Stimulated activated CD8-positive, alpha-beta memory T cell treated with anti-CD3 and anti-CD28 coated beads, Interleukin-12 subunit alpha, Interleukin-12 subunit beta, amount 100 ng/mL, for 4 hours (primary cell): Measurements from ENCODE around the gene VASH1.
"Not testable (repeated sequence)": the region's sequence is repeated elsewhere in the genome, so short reads cannot be mapped to it uniquely, and the experiment has no call there.

Experiments used
- DNase-seq: peaks from one replicate; pipeline ENCODE4 v3.0.0-alpha.2; 2020; ENCODE audit warnings: low read depth

Gene VASH1

DNA sequence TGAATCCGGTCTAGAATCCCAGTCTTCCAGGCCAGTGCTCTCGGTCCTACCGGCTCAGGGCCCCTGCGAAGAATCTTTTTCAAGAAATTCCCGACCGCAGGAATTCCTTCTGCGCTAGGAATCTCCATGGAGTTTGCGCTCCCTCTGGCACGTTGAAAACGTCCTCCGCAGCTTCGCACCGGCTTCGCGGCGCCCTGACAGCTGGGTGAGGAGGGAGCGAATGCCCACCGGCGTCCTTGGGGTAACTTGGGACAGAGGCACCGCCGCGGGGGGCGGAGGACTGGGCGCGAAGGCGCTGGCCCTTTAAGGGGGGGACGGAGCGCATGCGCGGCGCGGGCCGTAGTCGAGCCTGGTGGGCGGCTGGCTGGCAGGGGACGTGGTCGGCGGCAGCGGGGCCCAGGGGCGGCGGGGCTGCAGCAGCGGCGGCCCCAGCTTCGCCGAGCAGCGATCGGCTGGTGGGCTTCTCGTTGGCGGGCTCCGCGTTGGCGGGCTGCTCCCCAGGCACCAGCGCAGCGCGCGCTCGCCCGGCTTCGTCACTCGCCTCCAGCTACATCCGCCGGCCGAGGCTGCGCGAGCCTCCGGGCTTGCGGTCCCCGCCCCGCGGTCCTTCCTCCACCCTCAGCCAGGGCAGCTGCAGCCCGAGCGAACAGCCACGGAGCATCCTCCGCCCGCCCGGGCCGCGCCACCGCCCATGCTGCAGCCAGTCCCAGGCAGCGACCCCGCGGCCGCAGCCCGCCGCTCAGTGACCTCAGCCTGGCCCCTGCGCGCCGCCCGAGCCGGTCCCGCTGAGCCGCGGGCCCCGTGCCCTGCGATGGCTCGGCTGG is at the start of gene VASH1:
TSS of gene VASH1 (plus strand) at position 333 of the 824 bp plus-strand sequence. CDS start 1,354 bp downstream, outside the sequence.
- DNase-seq: peak; percentile 49

DNA sequence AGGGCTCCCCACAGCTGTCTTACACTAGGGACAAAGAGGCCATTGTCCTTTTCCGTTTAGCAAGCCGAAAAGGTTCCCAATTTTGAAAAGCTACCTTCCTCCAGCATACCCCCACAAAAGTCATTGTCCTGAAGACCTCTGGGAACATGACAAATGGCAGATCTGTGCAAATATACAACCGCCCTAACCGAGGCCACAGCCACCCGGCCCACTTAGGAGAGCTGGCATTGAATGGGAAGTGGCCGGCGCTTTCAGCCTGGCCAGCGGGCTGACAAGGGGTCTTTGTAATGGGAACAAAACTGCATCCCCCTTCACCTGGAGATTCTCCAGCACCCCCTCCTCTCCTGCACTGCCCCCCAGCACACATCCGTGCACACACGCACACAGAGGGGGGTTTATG is 48.1 kb upstream of the VASH1 start:
- DNase-seq: no peak

DNA sequence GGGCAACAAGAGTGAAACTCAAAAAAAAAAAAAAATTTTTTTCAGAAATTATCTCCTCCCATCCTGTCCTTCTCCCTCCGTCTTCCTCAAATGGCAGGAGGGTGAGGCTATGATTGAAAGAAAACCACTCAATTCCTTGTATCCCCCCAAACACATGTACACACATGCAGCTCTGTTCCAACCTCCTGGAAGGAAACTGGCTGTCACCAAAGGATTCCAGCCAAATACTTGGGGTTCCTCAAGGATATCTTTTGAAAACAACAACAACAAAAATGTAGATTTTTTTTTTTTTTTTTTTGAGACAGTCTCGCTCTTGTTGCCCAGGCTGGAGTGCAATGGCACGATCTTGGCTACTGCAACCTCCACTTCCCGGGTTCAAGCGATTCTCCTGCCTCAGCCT is 46.8 kb upstream of the VASH1 start:
- DNase-seq: no peak

DNA sequence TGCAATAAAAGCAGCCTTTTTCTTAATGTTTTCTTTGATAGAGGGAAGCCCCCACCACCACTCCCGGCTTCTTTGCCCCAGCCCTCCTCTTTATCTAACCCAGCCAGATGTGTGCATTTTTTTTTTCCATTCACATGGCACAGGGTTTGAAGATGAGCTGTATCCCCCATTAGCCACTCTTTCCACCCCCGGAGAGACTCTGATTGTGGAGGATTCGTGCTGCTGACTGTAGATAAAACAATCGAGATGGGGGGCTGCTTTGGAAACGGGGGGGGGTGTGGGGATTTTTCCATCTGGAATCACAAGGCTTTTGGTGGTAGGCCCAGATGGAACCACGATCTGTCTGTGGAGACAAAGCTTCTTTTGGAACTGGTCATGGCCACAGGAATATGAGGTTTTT is 46.2 kb upstream of the VASH1 start:
- DNase-seq: no peak

DNA sequence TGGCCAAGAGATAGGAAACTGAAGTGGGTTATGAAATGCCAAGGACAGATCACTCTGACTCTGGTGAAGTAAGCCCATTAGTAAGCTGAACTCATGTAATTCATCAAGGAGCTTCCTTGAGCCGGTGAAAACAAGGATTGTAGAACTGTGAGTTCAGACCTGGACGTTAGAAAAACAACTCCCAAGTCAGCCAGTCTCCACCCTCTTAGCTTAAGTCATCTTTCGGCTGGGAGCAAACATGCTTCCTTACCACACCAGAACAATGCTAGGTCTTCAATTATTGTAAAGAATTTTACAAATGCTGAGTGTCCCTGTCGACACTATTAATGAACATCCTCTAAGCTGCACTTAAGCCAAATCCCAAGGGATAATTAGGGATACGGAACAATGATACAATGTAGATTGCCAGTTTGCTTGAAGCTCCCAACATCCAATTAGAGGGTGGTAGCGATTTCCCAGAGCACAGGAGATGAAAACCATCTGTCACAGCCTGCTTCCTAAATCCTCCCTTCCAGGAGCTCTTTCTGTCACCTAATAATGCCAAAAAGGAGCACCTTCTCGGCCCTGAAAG is 45.7 kb upstream of the VASH1 start:
- DNase-seq: no peak

DNA sequence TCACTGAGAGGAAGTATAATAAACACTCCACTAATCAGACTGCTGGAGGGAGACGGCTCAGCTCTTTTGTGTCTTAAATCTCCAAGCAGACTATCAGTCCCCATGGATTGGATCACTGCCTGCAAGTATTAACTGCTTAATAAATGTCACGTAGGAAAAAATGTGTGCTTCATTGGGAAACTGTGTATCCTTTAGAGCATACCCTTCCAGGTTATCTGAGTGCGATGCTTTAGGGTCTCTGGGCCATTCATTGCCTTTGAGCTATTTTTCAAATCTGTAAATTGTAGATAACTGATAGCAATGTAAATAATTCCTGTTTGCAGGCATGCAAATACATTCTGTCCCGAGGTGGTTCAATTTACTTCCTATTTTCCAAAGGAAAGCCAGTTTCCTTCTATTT is 45.0 kb upstream of the VASH1 start:
- DNase-seq: no peak

DNA sequence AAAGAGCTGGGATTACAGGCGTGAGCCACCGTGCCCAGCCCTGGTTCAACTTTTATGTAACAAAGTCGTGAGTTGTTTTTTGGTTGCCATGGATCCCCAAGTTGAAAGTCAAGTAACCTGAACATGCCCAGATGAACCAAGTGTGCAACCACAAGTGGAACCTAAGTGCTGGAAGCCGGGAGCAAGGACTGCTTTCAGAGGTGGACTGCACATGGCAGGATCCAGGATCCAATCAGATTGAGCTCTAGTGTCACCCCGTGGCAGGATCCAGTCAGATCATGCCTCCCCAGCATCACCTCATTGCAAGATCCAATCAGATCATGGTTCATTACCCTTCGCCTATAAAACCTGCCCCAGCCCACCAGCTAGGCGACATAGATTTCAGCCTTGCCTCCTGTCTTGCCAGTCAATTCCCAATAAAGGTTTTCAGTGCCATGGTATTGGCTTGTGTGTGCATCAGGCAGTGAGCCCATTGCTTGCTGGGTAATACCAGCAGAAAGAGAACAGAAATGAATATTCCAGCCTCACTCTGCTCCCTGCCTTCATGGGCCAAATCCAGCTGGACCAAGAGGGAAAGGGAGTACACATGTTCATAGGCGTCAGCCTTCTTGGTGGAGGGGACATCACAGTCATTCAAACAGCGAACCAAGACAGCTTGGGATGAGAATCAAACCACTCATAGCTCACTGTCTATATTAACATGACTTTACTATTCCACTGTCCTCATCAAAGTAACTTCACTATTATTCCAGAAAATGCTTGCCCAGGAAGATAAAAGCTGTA is 43.6 kb upstream of the VASH1 start:
- DNase-seq: no peak

DNA sequence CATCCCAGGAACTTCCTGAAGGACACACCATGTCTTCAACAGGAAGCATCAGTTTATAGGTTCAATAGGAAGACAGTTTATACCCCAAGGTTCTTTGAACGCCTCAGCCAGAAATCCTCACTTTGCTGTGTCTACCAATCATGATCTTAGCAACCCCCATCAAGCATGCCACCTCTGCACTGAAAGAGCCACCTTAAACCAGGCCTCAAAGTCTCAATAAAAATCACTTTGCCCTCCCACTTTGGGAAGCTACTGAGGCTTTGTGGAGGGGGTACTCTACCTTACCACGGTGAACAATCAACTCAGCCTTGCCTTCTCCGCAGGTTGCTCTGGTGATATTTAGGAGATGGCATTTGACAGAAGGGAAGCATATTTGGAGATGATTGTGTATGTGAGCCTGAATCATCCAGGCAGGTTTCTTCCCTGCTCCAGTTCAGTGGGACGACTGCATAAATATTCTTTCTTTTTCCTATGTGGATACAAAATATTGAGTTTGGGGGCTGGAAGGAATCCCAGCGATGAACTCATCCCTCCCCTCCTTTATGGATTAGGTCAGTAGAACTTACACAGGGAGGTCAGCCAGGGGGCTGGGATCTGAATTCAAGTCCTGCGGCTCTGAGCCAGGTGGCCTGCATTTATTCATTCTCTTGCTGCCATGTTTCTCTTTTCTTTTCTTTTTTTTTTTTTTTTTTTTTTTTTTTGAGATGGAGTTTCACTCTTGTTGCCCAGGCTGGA is 42.8 kb upstream of the VASH1 start:
- DNase-seq: no peak

DNA sequence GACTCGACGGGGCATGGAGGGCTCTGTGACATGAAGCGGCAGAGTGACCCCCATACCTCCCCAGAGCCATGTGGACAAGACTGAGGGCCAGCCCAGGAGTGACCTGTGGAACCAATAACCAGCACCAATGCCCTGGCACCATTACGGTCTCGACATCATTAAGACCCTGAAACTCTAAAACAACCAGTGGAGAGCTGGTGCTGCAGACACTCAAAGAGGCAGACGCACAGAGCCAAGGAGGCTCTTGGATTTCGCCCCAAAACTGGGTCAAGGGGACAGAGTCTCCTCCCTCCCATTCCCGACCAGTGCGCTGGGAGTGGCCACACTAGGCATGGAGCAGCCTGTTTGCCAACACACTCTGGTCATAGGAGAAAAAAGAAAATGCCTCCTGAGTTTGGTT is 41.6 kb upstream of the VASH1 start:
- no peak for DNase-seq

DNA sequence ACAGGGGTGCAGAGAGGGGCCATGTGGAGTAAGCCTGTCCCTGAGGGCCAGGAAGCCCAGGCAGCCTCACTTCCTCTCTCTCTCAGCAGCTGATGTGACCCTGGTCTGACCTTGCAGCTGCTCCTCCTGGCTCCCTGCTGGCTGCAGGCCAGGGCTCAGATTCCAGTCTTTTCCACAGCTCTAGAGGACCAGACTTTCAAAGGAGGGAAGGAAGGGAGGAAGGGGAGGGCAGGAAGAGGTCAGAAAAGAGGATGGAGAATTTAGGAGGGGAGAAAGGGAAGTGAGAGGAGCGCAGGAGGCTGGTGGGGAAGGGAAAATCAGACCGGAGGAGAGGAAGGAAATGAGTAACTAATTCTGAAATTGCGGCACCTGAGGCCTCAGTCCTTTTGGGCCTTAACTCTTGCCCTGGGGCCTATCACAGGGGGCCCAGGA is 40.9 kb upstream of the VASH1 start:
- DNase-seq: no peak

DNA sequence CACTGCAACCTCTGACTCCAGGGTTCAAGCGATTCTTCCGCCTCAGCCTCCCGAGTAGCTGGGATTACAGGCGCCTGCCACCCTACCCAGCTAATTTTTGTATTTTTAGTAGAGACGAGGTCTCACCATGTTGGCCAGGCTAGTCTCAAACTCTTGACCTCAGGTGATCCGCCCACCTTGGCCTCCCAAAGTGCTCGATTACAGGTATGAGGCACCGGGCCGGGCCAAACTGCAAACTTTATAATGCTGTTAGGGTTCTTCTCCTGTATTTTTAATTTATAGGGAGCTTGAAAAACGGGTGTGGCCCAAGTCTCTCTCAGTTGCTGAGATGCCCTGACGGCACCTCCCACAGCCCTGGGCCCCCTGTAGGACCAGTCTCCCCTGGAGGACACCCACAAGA is 39.8 kb upstream of the VASH1 start:
- not testable (repeated sequence) for DNase-seq

DNA sequence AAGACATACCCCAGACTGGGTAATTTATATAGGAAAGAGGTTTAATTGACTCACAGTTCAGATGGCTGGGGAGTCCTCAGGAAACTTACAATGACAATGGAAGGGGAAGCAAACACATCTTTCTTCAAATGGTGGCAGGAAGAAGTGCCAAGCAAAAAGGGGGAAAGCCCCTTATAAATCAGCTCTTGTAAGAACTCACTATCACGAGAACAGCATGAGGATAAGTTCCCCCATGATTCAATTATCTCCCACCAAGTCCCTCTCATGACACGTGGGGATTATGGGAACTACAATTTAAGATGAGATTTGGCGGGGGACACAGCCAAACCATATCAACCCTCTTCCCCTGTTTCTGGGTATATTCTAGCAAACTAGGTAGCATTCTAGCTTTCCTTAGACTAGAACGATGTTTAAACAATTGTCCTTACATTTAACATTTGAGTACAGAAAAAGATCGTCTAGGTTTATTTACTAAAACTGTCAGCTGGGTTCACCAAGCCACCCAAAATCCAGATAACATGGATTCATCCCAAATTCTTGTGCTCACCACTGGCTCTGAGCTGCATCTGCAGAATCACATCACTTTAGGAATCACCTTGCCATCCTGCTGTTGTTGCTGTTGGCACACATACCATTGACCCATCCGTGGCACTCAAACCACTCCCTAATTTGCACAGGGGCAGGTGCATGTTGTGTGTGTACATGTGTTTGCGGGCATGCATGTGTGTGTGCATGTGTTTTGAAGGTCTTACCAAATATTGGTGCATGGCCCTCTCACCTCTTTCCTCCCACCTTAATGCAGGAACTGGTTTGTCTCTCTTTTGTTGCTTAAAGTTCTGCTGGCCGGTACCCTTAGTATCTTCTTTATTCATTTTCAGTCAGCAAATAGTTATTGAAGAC is 36.4 kb upstream of the VASH1 start:
- DNase-seq: no peak

DNA sequence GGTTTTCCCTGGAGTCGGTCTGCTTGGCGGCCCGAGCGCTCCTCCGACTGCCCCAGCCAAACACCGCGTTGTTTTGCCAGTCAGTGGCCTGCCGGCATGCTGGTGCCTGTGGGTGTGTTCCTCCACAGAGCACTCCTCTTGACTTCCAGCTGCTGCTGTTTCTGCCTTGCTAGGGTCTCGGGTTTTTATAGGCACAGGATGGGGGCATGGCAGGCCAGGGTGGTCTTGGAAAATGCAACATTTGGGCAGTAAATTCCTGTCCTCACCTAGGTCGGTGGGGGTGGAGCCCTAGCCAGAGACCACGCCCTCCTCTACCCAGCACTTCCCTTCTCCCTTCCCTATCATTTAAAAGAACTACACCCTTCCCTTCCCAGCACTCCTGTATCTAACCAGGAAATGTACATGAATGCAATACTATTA is 34.7 kb upstream of the VASH1 start:
- no peak for DNase-seq

DNA sequence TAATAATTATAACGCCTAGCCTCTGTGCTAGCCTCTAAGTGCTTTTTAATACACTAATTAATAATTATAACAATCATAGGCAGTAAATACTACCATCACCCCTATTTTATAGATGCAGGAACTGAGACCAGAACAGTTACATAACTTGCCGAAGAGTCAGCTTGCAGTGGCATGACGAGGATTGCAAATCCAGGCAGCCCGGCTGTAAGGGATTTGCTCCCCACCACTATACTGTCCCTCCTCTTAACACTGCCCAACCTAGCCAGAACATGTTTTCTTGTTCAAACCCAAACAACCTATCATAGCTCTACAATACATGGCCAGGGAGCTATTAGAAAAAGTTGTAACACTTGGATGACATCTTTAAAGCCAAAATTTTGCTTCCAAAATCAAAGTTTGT is 33.9 kb upstream of the VASH1 start:
- DNase-seq: no peak

DNA sequence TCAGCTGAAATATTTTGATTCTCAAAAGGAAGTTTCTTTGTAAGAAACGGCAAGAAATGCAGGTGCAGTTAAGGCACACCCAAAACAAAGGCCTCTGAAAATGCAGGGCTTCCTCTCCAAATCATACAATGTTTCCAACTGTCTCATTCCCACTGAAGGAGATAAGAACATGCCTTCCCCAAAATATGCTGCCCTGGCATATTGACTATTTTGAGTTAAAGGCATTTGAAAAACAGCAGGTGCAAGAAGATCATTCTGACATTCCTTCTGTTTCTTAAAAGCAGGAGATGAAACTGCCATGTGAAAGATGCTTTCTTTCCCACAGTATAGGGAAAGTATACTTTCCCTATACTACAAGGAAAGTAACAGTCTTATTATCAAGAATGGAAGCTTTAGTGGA is 33.4 kb upstream of the VASH1 start:
- DNase-seq: no peak

DNA sequence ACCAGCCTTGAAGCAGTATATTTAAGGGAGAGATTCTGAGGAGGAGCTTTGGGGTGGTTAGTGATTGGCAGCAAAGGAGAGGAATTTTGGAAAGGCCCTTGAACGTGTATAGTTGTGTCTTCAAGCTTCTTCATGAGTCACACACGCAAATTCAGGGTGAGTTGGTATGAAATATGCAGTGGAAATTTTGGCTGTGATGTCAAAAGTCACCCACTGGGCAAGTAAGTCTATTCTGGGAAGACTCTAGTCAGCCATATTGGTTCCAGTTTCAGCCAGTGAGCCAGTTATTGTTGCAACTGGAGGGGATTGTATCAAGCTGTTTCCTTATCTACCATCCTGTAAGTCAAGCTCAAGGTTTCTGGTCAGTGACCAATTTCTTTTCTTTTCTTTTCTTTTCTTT is 32.0 kb upstream of the VASH1 start:
- DNase-seq: no peak

DNA sequence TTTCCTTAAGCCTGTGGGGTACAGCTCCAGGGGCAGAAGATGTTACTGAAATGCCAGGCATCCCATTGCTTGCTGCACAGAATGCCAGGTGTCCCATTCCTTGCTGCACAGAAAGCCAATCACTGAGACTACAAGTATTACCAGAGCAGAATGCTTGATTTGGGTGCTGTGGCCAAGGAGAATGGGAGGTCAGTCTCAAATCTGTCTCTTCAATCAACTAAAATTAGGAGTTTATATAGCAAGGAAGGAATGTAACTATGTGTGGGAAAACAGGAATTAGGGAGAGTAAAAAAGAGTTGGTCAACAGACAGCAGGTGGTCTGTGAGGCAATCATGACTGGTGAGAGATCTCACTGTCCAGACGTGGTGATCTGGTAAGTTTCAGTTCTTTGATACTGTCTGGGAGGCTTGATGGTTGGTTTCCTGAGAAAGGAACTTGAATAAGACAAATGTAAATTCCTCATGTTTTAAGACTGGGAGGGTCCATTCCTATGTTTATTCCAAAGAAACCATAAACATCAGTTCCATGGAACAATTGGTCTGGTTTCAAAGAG is 31.2 kb upstream of the VASH1 start:
- DNase-seq: no peak

DNA sequence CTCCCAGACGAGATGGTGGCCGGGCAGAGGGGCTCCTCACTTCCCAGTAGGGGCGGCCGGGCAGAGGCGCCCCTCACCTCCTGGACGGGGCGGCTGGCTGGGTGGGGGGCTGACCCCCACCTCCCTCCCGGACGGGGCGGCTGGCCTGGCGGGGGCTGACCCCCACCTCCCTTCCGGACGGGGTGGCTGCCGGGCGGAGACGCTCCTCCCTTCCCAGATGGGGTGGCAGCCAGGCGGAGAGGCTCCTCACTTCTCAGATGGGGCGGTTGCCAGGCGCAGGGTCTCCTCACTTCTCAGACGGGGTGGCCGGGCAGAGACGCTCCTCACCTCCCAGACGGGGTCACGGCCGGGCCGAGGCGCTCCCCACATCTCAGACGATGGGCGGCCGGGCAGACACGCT is 26.8 kb upstream of the VASH1 start:
- DNase-seq: not testable (repeated sequence)

DNA sequence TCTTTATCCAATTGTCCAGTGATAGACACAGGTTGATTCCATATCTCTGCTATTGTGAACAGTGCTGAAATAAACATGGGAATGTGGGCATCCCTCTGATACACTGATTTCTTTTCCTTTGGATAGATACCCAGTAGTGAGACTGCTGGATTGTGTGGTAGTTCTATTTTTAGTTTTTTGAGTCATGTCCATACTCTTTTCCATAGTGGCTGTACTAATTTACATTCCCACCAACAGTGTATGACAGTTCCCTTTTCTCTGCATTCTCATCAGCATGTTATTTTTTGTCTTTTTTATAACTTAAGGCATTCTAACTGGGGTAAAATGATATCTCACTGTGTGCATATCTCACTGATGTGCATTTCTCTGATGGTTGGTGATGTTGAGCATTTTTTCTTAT is 24.8 kb upstream of the VASH1 start:
- no peak for DNase-seq

DNA sequence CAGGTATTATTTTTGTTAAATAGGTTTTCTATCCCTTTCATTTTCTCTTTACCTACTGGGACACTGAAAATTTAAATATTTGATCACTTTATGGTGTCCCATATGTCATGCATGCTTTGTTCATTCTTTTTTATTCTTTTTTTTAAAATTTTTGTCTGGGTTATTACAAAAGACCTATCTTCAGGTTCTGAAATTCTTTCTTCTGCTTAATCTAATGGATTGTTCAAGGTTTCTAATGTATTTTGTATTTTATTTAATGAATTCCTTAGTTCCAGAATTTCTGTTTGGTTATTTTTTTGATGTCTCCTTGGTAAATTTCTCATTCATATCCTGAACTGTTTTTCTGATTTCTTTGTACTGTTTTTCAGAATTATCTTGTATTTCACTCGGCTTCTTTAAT is 20.2 kb upstream of the VASH1 start:
- no peak for DNase-seq

DNA sequence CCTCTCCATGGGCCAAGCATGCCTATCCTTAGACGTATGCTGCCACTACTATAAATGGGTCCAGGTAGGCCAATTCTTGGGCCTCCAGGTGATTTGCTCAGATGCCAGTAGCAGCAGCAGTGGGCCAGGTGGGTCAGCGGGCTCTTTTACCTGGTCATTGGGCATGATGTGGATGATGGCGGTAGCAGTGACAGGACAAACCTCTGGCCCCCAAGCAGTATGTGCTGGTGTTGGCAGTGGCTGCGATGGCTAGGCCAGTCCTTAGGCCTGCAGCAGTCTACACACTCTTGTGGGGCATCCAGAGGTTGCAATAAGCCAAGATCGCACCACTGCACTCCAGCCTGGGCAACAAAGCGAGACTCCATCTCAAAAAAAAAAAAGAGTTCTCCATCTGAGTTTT is 19.1 kb upstream of the VASH1 start:
- no peak for DNase-seq
